Renal cortex interstitium (tissue), 15 donors: ENCODE measurements around the gene OR5K1. TPM values are rescaled to one million over a fixed set of nuclear protein-coding genes. Genes with fewer than 3 reads are reported as not detected.

ENCODE experiments used
- DNase-seq, 11 donors: peaks; one replicate each; pipeline ENCODE4 v3.0.0-alpha.2; 2013; ENCODE audit warnings: low read depth in 9 of 11, low spot score in 4 of 11; ENCODE audit errors: extremely low read depth in 1 of 11
- long read RNA-seq, 16 experiments: transcript quantifications; one replicate each; lab custom pipeline, GENCODE V29; 2026
- polyA plus RNA-seq, 3 donors: library from polyadenylated mRNA; unstranded; fragments of 120-200 nt; gene quantifications; one replicate each; pipeline ENCODE4 v1.2.1, GENCODE V29; 2013; ENCODE audit not compliant: insufficient read length in 3 of 3

OR5K1 gene
- not detected for polyA plus RNA-seq
- long read RNA-seq, donor 1 = 0 reads
- long read RNA-seq, donor 2 = 0 reads
- long read RNA-seq, donor 3 = 0 reads
- long read RNA-seq, donor 4 = 0 reads
- long read RNA-seq, donor 5 = 0 reads
- long read RNA-seq, donor 6 = 0 reads
- long read RNA-seq, donor 7 = 0 reads
- long read RNA-seq, donor 8 = 0 reads
- long read RNA-seq, donor 9 = 0 reads
- long read RNA-seq, donor 10 = 0 reads
- long read RNA-seq, donor 11 = 0 reads
- long read RNA-seq, donor 12 = 0 reads
- long read RNA-seq, donor 13 = 0 reads
- long read RNA-seq, donor 14 = 0 reads
- long read RNA-seq, donor 15 = 0 reads
- long read RNA-seq, donor 16 = 0 reads

DNA sequence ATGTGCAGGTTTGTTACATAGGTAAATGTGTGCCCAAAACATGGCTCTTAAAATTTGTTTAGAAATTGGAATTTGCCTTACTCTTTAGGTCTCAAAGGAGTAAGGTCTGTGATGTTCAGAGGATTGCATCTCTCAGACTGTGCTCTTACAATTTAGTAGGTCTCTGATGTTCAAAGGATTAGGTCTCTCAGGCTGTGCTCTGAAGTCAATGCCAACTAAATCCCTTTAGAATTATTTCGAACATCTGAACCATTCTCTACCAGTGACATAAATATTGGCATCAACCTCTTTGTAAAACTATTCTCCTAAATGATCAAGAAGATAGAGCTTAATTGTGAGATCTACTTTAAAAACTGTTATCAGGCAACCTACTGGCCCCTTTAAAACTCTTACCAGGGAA is at the start of gene OR5K1:
OR5K1 (plus strand) TSS at position 301 of the 400 bp plus-strand sequence. CDS start 6,376 bp downstream, outside the sequence.
- no peak for DNase-seq

DNA sequence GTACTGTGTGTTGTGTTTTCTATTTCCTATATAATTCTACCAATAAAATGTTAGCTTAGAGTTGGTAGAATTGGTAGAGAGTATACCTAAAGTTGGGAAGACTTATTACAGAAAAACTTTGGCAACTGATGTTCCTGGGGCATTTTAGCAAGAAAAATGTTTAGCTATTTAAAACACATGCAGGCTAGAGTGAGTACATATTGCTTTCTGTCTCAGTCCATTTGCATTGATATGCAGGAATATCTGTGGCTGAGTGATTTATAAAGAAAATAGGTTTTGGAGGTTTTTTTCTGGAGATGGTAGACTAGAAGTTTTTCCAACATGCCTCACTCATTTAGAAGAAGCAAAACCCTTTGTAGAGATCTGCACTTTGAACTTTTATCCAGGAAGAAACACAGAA is 30.4 kb upstream of the OR5K1 start:
- DNase-seq = no peak

DNA sequence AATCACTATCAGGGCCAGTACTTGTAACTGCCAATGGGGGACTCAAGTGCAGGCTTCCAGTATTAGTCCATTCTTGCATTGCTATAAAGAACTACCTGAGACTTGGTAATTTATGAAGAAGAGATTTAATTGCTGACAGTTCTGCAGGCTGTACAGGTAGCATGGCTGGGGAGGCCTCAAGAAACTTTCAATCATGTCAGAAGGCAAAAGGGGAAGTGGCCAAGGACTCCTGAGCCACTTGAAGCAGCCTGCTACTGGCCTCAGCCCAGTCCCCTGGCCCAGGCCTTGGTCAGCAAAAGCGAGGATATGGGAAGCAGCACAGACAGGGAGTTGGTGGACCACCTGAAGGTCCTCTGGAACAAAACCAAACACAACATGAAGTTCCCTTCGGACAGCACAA is 29.2 kb upstream of the OR5K1 start:
- DNase-seq = no peak

DNA sequence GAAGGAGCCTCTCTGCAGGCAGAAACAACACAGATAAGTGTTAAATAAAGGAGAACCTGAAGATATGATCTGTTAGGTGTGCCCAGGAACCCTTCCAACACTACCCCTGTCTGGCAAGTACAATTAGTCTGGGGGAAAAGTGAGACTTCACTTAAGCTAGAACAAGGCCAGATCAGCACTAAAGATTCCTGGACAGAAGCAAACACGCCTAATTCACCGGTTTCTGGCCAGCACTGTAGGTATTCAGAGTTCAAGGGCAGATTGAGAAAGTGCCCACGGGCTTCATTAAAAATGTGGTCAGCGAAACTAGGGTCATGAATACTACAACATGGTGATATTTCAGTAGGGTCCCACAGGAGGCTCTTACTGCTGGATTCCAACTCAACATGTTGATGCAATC is 28.6 kb upstream of the OR5K1 start:
- DNase-seq = no peak

DNA sequence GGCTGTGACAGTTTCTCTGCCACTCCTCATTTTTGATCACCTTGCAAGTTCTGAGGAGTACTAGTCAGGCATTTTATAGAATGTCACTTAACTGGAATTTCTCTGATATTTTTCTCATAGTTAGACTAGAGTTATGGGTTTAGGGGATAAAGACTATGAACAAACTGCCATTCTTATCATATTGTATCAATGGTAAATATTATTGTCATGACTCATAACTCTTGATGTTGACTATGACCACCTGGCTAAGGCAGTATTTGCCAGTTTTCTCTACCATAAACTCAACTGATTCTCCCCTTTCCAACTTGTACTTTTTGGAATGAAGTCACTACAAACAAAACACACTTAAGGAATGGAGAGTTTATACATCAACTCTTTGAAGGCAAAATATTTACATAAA is 22.7 kb upstream of the OR5K1 start:
- DNase-seq = no peak

DNA sequence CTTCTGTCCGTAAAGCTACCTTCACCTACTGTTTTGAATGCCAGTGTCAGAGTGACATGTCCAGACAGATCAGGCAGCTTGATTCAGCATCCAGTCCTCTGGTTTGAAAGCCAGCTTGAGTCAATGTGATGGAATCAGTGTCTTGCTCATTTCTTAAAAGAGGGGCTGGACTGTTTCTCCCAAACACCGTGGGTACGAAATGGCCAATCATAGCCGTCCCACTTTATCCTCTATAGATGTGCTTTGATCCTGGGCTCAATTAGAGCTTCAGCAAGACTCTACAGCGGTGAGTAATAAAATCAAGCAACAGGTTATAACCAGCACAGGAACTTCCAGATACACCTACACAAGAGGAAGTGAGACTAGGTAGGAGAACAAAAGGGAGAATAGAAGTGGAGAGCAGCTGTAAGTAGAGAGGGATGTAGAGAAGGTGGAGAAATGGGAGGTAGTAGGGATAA is 17.0 kb upstream of the OR5K1 start:
- no peak for DNase-seq

DNA sequence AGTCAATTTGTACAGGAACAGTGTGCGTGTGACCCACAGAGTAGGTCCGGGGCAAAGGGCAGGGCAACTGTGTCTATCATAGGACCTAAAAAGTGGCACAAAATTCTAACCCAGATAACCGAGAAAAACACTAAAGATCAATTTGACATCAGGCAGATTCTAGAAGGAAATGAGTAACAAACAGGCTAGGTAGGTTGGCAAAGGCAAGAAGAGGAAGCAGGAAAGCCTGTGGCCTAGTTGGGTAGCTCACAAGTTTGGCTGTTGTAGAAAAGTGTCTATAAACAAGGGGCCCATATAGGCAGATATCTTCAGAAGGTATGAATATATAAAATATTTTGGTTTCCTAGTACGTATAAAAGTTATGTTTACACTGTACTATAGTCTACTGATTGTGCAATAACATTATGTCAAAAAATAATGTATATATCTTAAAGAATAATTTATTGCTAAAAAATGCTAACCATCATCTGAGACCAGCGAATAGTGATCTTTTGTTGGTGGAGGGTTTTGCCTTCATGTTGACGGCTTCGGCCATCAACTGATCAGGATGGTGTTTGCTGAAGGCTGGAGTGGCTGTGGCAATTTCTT is 13.3 kb upstream of the OR5K1 start:
- DNase-seq = no peak

DNA sequence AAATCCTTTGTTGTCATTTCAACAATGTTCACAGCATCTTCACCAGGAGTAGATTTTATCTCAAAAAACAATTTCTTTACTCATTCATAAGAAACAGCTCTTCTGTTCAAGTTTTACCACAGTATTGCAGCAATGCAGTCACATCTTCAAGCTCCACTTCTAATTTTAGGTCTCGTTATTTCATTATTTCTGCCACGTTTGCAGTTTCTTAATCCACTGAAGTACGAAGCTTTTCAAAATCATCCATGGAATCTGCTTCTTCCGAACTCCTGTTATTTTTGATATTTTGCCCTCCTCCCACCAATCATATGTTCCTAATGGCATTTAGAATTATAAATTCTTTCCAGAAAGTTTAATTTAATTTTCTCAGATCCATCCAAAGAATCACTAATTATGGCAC is 12.6 kb upstream of the OR5K1 start:
- no peak for DNase-seq

DNA sequence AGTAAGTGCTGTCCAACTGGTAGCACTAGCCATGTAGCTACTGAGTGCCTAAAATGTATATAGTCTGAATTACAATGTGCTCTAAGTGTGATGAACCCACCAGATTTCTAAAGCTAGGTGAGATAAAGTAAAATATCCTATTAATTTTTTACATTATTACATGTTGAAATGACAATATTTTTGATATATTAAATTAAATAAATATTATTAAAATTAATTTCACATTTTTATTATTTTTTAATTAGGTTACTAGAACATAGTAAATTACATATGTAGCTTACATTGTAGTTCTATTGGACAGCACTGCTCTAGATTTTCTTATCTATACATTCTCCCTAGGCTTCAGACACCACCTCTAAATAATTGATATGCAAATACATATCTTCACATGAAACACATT is 9.2 kb upstream of the OR5K1 start:
- no peak for DNase-seq

DNA sequence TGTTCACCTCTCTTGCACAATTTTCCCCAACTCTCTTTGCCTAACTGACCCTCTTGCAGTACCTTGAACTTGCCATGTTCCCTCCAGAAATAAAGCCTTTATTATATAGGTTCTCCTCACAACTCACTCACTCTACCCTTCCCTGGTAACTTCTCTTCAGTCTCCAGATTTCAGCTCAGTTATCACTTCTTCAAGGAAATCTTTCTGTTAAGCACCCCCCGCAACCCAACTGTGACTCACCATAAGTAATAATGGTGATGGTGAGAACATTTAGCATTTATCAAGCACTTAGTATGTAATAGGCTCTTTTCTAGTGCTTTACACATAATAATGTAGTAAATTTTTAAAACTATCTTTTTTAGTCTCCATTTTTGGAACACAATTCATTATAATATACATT is 8.1 kb upstream of the OR5K1 start:
- DNase-seq = no peak

DNA sequence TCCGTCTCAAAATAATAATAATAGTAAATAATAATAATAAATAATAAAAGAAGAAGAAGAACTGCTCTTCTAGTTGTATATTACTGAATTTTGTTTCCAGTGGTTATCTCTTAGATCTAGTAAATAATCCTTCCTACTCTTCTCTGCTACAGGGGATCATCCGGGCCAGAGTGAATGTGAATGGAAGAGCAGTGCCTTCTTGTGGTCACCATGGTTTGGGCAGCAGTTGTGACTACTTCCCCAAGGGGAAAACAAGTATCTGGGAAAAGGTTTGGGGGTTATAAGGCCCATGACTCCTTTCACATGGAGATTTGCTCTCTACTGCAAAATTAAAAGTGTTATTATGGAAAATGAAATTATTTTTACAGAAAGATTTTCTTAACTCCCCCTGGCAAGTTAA is 5.5 kb upstream of the OR5K1 start:
- no peak for DNase-seq

DNA sequence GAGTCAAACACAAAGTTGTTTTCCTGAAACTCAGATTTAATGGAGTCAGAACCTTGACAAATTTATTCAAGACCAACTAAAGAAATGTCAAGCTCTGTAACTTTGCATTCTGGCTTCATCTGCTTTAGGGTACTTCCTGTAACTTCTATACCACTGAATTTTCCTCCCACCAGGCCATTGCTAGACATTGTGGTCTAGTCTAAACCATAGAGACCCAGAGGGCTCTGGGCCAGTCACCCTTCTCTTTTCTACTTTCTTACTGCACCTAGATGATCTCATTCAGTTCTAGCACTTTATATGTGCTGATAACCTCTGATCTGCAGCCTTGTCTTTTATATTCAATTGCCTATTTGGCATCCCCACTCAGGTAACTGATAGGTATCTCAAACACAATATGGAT is 2.8 kb upstream of the OR5K1 start:
- no peak for DNase-seq

DNA sequence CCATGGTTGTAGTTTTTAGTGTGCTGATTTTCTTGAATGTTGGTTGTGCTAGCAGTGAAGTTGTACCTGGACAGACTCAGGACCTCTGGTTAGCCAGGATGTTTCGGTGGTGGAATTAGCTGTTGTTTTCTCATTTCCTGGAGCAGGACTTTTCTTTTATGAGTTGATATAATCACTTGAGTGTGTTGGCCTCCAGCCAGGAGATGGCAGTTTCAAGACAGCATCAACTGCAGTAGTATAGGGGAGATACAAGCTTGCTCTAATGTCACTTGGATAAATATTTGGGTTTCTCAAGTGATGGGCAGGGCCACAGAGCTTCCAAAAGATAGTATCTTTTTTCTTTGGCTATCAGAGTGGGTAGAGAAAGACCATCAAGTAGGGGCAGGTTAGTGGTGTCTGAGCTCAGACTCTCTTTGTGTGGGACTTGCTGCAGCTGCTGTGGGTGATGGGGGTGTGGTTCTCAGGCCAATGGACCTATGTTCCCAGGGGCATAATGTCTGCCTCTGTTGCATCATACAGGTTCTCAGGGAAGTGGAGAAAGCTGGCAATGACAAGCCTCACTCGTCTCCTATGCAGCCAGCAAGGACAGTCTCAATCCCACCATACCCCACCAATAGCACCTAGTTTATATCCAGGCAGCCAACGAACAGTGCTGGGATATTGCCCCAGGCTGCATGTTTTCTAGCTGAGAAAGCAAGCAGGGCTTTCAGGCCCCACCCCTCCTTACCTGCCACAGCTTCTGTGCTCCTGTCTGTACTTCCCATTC is 19.9 kb downstream of the OR5K1 start:
- DNase-seq = no peak

DNA sequence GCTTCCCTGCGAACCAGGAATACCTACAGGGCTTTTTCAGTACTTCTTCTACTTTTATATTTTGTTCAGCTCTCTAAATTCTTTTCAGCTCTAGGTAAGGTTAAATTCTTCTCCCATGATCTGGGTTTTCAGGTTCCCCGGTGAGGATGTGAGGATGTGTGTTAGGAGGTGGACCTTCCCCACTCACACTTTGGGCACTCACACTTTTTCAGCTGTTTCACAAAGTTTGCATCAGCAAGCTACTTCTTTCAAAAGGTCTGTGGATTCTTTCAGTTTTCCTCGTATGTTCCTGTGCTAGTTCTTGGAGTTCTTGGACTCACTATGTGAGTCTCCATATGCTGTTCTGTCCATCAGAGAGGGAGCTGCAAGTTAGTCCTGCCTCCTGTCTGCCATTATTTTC is 20.6 kb downstream of the OR5K1 start:
- DNase-seq = no peak

DNA sequence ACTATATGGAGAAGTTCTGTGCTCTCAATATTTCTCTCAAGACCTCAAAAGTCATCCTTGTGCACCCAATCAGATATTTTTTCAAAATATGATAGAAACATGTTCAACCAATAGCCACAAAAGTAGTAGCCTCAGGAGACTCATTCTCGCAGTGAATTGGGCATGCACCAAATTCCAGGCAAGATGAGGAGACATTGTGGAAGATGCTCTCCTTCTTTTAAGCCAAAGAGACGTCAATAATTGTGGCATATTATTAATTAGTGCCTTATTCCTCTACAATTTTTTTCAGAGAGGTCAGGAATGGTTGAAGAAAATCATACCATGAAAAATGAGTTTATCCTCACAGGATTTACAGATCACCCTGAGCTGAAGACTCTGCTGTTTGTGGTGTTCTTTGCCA is 34.4 kb downstream of the OR5K1 start, which contains the start of gene OR5K2:
OR5K2 (plus strand) TSS at position 301 of the 400 bp plus-strand sequence; CDS start at position 301, 0 bp downstream.
- DNase-seq = no peak

DNA sequence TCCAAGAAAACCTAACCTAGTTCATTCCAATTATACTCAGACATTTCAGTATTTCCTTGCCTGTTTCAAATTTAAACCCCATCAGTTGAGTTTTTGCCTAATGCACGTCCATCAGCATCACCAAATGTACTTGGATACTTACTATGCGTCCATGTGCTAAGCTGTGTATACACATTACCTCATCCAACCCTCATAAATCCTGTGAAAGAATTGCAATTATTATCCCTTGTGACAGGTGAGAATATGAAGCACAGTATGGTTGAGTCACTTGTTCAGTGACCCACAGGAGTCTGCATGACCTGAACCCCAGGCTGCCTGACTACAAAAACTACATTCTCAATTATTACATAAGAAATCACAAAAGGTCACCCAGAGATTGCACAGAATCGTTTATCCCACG is 37.0 kb downstream of the OR5K1 start:
- no peak for DNase-seq

DNA sequence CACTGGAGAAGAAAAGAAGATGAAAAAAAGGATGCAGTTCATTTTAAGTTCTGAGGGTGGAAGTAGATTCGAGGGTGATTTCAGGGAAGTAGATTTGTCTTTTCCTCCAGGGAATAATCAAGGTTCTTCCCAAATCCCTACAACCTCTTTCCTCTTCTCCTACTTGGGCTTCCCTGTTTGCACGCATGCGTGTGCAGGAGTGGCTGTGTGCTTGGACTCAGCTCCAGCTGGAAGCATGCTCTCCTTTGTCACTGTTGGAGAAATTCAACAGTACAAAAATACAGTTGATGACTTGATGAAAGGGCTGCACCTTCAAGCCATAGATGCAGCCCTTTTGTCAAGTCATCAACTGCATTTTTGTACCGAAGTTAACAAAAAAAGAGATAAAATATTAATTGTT is 38.3 kb downstream of the OR5K1 start:
- no peak for DNase-seq

DNA sequence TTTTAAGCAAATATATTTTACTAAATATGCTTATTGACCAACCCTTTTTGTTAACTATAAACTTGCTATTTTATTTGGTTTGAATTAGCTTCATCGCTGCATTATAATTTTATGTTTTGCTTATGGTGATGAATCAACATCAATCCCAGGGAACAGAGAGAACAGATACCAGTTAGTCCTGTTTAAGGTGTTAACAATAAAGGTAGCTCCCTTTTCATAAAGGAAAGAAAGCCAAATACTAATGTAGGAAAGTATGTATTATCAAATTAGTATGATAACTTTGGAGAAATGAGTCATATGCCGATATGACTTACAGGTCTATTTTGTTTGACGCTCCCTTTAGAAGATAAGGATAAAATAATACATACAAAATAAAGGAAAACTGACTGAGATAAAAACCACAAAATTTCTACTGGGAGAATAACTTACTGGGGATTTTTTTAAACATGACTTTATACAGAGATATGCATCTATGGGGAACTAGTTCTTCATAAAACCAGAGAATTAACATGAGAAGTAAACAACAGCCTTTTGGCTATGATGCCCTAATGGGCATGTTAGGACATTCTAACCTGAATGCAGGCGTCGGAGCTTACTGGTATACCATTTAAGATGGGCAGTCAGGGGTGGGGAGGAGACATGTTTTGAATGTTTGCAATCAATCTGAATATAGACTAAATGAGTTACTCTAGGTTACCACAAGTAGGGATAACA is 39.0 kb downstream of the OR5K1 start:
- no peak for DNase-seq

DNA sequence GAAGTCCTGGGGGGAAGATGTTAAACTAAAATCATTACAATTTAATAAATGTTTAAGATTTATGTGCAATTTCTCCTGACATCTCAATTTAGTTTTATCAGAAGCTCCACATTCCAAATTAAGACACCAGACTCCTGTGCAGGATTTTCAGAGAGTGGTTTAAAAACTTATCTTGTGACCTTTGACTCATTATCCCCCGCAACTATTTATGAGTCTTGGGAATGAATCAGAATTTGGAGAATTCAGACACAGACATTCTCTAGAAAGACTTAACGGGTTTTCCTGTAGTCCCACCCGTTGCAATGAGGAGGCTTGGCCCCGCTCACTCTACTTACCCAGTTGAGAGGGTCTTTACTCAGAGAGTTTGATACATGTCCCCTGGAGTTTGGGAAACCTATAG is 41.5 kb downstream of the OR5K1 start:
- no peak for DNase-seq

DNA sequence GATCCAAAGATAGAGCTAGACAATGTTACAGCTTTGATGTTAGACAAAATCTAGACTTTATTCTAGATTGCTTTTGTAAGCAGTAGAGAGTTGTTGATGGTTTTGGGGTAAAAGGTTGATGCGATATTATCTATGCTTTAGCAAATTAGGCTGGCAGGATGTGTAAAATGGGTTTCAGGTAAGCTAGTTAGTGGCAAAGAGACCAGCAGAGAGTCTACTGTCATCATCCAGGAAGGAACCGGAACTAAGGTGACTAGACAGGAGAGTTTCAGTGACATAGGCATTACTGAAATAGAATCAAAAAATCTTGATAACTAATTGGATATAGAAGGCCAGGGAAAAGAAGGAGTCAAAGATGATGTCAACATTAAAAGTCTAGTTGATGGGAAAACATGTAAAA is 45.6 kb downstream of the OR5K1 start:
- no peak for DNase-seq
